Breast epithelium (tissue), 4 donors: ENCODE results near the gene ZNF679. TPM values are rescaled to one million over a fixed set of nuclear protein-coding genes. Genes with fewer than 3 reads are reported as not detected.
"Not testable (repeated sequence)": the region's sequence is repeated elsewhere in the genome, so short reads cannot be mapped to it uniquely, and the experiment has no call there.

Experiments used
- DNase-seq, 2 donors: peaks; one replicate each; pipeline ENCODE4 v3.0.0-alpha.2; 2019; ENCODE audit warnings: low spot score in 2 of 2
- H3K27ac ChIP-seq, 2 donors: fragments of 200-600 bp; sonication (generic) in 1 of 2; one replicate each; pipeline ENCODE4 v1.5.1; 2016 to 2019; ENCODE audit warnings: mild to moderate bottlenecking in 1 of 2
- H3K27me3 ChIP-seq, 2 donors: fragments of 200-600 bp; sonication (generic) in 1 of 2; one replicate each; pipeline versions ENCODE4 v1.5.1 to v1.6.0; 2017 to 2019; ENCODE audit warnings: control low read depth in 1 of 2, mild to moderate bottlenecking in 1 of 2
- H3K36me3 ChIP-seq: fragments of 200-600 bp; one replicate; pipeline ENCODE4 v1.5.1; 2019
- H3K4me1 ChIP-seq, 2 donors: fragments of 200-600 bp; sonication (generic); one replicate each; pipeline ENCODE4 v1.5.1; 2016 to 2019; ENCODE audit warnings: control low read depth in 1 of 2
- H3K4me3 ChIP-seq, 3 donors: fragments of 200-600 bp; sonication (generic); 1 replicate in 2 of 3; 2 replicates in 1 of 3; pipeline ENCODE4 v1.5.1; 2016 to 2019; ENCODE audit warnings: mild to moderate bottlenecking in 3 of 3, moderate library complexity in 2 of 3
- H3K9me3 ChIP-seq, 2 donors: fragments of 200-600 bp; sonication (generic) in 1 of 2; one replicate each; pipeline ENCODE4 v1.5.1; 2016 to 2019; ENCODE audit warnings: control low read depth in 1 of 2
- POLR2A ChIP-seq: fragments of 450-650 bp; IDR thresholded peaks from one replicate; pipeline ENCODE4 v1.6.1; 2016; ENCODE audit warnings: antibody characterized with exemption, mild to moderate bottlenecking, moderate library complexity
- POLR2AphosphoS5 ChIP-seq, 3 donors: sonication (generic); formaldehyde crosslinking; IDR thresholded peaks; one replicate each; pipeline ENCODE4 v1.6.1; 2017; ENCODE audit warnings: antibody characterized with exemption in 3 of 3
- intact Hi-C: fragments of 100-400 bp; cut with DNase I; formaldehyde crosslinking; loops from one replicate; pipeline ENCODE4 v1.15.1; 2023; ENCODE audit warnings: low total_unique reads
- total RNA-seq, 3 donors: library from RNA; depleted of rRNA; stranded (reverse); fragments of >200 nt; gene quantifications; one replicate each; pipeline ENCODE4 v1.1.0, GENCODE V29; 2016
- TF ChIP-seq, protein P1 (sequence below), 3 donors: fragments of 450-650 bp; IDR thresholded peaks; one replicate each; pipeline ENCODE4 v1.5.1; 2016 to 2017; ENCODE audit warnings: antibody characterized with exemption in 3 of 3, mild to moderate bottlenecking in 3 of 3, moderate library complexity in 3 of 3

Gene ZNF679
- total RNA-seq, 3 donors from 2014 or later, result not detected

DNA sequence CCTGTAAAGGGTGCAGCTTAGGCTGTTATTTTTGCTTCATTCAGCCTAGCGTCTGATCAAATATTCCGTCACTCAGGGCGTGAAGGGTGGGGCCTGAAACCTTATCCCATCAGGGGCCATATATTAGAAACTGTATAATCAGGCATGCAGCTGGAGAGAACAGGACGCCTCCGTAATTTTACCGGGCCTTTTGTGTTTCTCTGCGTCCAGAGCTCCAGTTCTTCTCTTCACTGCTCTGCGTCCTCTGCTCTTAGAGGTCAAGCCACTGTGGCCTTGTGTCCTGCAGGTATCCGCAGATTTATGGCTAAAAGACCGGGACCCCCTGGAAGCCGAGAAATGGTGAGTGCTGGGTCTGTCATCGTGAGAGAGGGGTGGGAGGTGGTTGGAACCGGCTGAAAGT lies 21.4 kb upstream of the ZNF679 start, which contains the start of gene ZNF735:
TSS of gene ZNF735 (plus strand) at position 301 of the 400 bp plus-strand sequence. CDS start at position 301, 0 bp downstream.
- Histone ChIP-seq H3K9me3 (peaks cover 17 to 59% of the 10 kb centered on the region in 2 donors), H3K4me1 (no peaks in the 10 kb centered on the region), H3K27ac (no peak within 1 kb of the TSS), H3K36me3 (no peaks in the 10 kb centered on the region), H3K4me3 (no peak within 1 kb of the TSS), H3K27me3 (no peaks in the 10 kb centered on the region)
- TF ChIP-seq POLR2A, result no peak
- no peak for TF ChIP-seq POLR2AphosphoS5 (IDR thresholded peaks at IDR 0.05)
- TF ChIP-seq, protein P1, sequence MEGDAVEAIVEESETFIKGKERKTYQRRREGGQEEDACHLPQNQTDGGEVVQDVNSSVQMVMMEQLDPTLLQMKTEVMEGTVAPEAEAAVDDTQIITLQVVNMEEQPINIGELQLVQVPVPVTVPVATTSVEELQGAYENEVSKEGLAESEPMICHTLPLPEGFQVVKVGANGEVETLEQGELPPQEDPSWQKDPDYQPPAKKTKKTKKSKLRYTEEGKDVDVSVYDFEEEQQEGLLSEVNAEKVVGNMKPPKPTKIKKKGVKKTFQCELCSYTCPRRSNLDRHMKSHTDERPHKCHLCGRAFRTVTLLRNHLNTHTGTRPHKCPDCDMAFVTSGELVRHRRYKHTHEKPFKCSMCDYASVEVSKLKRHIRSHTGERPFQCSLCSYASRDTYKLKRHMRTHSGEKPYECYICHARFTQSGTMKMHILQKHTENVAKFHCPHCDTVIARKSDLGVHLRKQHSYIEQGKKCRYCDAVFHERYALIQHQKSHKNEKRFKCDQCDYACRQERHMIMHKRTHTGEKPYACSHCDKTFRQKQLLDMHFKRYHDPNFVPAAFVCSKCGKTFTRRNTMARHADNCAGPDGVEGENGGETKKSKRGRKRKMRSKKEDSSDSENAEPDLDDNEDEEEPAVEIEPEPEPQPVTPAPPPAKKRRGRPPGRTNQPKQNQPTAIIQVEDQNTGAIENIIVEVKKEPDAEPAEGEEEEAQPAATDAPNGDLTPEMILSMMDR (IDR thresholded peaks at IDR 0.05), result no peak
- intact Hi-C loops, result no loop called here
- DNase-seq, result no peak

DNA sequence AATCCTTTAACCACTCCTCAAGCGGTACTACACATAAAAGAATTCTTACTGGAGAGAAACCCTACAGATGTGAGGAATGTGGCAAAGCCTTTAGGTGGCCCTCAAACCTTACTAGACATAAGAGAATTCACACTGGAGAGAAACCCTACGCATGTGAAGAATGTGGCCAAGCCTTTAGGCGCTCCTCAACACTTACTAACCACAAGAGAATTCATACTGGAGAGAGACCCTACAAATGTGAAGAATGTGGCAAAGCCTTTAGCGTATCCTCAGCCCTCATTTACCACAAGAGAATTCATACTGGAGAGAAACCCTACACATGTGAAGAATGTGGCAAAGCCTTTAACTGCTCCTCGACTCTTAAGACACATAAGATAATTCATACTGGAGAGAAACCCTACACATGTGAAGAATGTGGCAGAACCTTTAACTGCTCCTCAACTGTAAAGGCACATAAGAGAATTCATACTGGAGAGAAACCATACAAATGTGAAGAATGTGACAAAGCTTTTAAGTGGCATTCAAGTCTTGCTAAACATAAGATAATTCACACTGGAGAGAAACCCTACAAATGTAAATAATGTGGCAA lies 8.5 kb upstream of the ZNF679 start:
- H3K4me3 ChIP-seq, intact Hi-C loops, H3K4me1 ChIP-seq, H3K27me3 ChIP-seq, DNase-seq, H3K27ac ChIP-seq, H3K36me3 ChIP-seq: not testable (repeated sequence)
- peaks cover 15 to 80% of the 10 kb centered on the region in 2 donors for H3K9me3 ChIP-seq

DNA sequence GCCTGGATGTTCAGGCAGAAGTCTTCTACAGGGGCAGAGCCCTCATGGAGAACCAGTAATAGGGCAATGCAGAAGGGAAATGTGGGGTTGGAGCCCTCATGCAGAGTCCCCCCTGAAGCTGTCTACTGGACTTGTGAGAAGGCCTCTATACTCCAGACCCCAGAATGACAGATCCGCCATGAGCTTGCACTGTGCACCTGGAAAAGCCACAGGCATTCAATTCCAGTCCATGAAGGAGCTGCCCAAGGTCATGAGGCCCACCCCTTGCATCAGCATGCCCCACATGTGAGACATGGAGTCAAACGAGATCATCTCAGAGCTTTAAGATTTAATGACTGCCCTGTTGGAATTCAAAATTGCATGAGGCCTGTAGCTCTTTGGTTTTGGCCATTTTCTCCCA lies 4.9 kb upstream of the ZNF679 start:
- Histone ChIP-seq H3K36me3 (no peaks in the 10 kb centered on the region), H3K4me3 (no peak overlapping the region), H3K9me3 (peaks cover 17 to 80% of the 10 kb centered on the region in 2 donors), H3K4me1 (no peaks in the 10 kb centered on the region), H3K27me3 (no peaks in the 10 kb centered on the region), H3K27ac (no peak overlapping the region)
- TF ChIP-seq, protein P1 (IDR thresholded peaks at IDR 0.05), result no peak
- TF ChIP-seq POLR2A, result no peak
- TF ChIP-seq POLR2AphosphoS5 (IDR thresholded peaks at IDR 0.05), result no peak
- intact Hi-C loops, result no loop called here
- no peak for DNase-seq

GRCh38 chr7:64266341-64266919 lies 38.2 kb downstream of the ZNF679 start:
- Histone ChIP-seq H3K4me1 (no peaks in the 10 kb centered on the region), H3K27ac (no peak overlapping the region), H3K9me3 (peaks cover 22 to 56% of the 10 kb centered on the region in 2 donors), H3K4me3 (no peak overlapping the region), H3K36me3 (no peaks in the 10 kb centered on the region), H3K27me3 (no peaks in the 10 kb centered on the region)
- no peak for DNase-seq
- intact Hi-C loops, result no loop called here
- TF ChIP-seq POLR2A (no peak), POLR2AphosphoS5 (IDR thresholded peaks at IDR 0.05) (no peak)
- TF ChIP-seq, protein P1 (IDR thresholded peaks at IDR 0.05), result no peak

GRCh38 chr7:64277630-64278029 lies 49.4 kb downstream of the ZNF679 start:
- no peak overlapping the region for H3K4me3 ChIP-seq
- no peak overlapping the region for H3K27ac ChIP-seq
- H3K4me1 ChIP-seq, result no peaks in the 10 kb centered on the region
- TF ChIP-seq POLR2AphosphoS5 (IDR thresholded peaks at IDR 0.05) (no peak), POLR2A (no peak)
- TF ChIP-seq, protein P1 (IDR thresholded peaks at IDR 0.05), result no peak
- H3K36me3 ChIP-seq, result no peaks in the 10 kb centered on the region
- no peak for DNase-seq
- peaks cover 0 to 8% of the 10 kb centered on the region in 2 donors for H3K9me3 ChIP-seq
- H3K27me3 ChIP-seq, result no peaks in the 10 kb centered on the region
- intact Hi-C loops, result no loop called here
